GM18951 (cell line): ENCODE measurements around the gene NHEJ1.
"Not testable (repeated sequence)": the region's sequence is repeated elsewhere in the genome, so short reads cannot be mapped to it uniquely, and the experiment has no call there.

ENCODE experiments used
- POLR2A ChIP-seq: IDR thresholded peaks from 4 replicates; pipeline ENCODE4 v1.6.1; 2011; ENCODE audit warnings: mild to moderate bottlenecking; ENCODE audit not compliant: insufficient read length, insufficient read depth; ENCODE audit errors: extremely low read depth
- in situ Hi-C: fragments of 300-500 bp; cut with MboI; formaldehyde crosslinking; loops from one replicate; pipeline ENCODE4 v1.12.0; 2022; ENCODE audit warnings: low sequenced_read_pairs, mixed read lengths, inconsistent platforms; ENCODE audit not compliant: unreplicated experiment

Gene NHEJ1

GRCh38 chr2:219160186-219161017 is at the start of gene NHEJ1:
NHEJ1 (minus strand) TSS chr2:219160815; CDS start chr2:219158362, 2,453 bp downstream.
- in situ Hi-C loops, result loop anchor here (5.0 kb wide), 1 partner anchor 52 kb away; no protein-coding TSS in a partner anchor
- peak; percentile 89 for TF ChIP-seq POLR2A

- TF ChIP-seq POLR2A, result no peak
- in situ Hi-C loops, result loop anchor here (5.0 kb wide), 1 partner anchor 47 kb away; the partner anchor contains the start of gene NHEJ1
Observed at GRCh38 chr2:219209236-219210195, 48.9 kb upstream of the NHEJ1 start.

- TF ChIP-seq POLR2A, result no peak
- in situ Hi-C loops, result no loop called here
Observed at GRCh38 chr2:219207884-219208740, 47.5 kb upstream of the NHEJ1 start.

- in situ Hi-C loops, result no loop called here
- peak; percentile 16 for TF ChIP-seq POLR2A
Observed at GRCh38 chr2:219207134-219207883, 46.7 kb upstream of the NHEJ1 start.

- peak; percentile 99 for TF ChIP-seq POLR2A
- in situ Hi-C loops, result no loop called here
Observed at GRCh38 chr2:219206328-219207133, 45.9 kb upstream of the NHEJ1 start, which contains the start of gene ZFAND2B. ZFAND2B (plus strand) TSS chr2:219206782; CDS start chr2:219206988, 206 bp downstream.

- TF ChIP-seq POLR2A, result no peak
- in situ Hi-C loops, result no loop called here
Observed at GRCh38 chr2:219205981-219206327, 45.3 kb upstream of the NHEJ1 start.

- in situ Hi-C loops, result no loop called here
- TF ChIP-seq POLR2A, result no peak
Observed at GRCh38 chr2:219205165-219205538, 44.5 kb upstream of the NHEJ1 start.

- TF ChIP-seq POLR2A, result no peak
- in situ Hi-C loops, result no loop called here
Observed at GRCh38 chr2:219204425-219205164, 44.0 kb upstream of the NHEJ1 start.

- in situ Hi-C loops, result not testable (repeated sequence)
Observed at GRCh38 chr2:219201331-219201730, 40.7 kb upstream of the NHEJ1 start.

GRCh38 chr2:219200502-219201326 is 40.1 kb upstream of the NHEJ1 start:
- in situ Hi-C loops, result not testable (repeated sequence)
